Transverse colon (tissue), 4 donors: Measurements from ENCODE around the gene GTF3C1.

Experiments
- CTCF ChIP-seq, 5 experiments: fragments of 200-600 bp in 3 of 5; fragments of 450-650 bp in 2 of 5; sonication (generic) in 3 of 5; IDR thresholded peaks; 1 replicate in 2 of 5; 2 replicates in 3 of 5; pipeline ENCODE4 v1.5.1; 2016 to 2017; ENCODE audit warnings: antibody characterized with exemption in 5 of 5, inconsistent platforms in 3 of 5, mild to moderate bottlenecking in 2 of 5, moderate library complexity in 1 of 5
- POLR2A ChIP-seq: fragments of 450-650 bp; IDR thresholded peaks from one replicate; pipeline ENCODE4 v1.6.1; 2016; ENCODE audit warnings: antibody characterized with exemption, mild to moderate bottlenecking, moderate library complexity
- POLR2AphosphoS5 ChIP-seq, 3 donors: sonication (generic); formaldehyde crosslinking; IDR thresholded peaks; one replicate each; pipeline ENCODE4 v1.6.1; 2016; ENCODE audit warnings: antibody characterized with exemption in 3 of 3

GRCh38 chr16:27444470-27444869 is 105.2 kb downstream of the GTF3C1 start:
- TF ChIP-seq CTCF (IDR thresholded peaks at IDR 0.05), result no peak
- no peak for TF ChIP-seq POLR2A
- no peak for TF ChIP-seq POLR2AphosphoS5 (IDR thresholded peaks at IDR 0.05)
